NCI-H748 (cell line): Measurements from ENCODE around the gene XCR1.
A peak's percentile ranks its signal among the peaks of the same experiment; 100 is the strongest.

Experiments used
- DNase-seq: peaks from one replicate; lab custom pipeline; 2025; ENCODE audit not compliant: unreplicated experiment; lab: John Stamatoyannopoulos, UW

XCR1 gene

DNA sequence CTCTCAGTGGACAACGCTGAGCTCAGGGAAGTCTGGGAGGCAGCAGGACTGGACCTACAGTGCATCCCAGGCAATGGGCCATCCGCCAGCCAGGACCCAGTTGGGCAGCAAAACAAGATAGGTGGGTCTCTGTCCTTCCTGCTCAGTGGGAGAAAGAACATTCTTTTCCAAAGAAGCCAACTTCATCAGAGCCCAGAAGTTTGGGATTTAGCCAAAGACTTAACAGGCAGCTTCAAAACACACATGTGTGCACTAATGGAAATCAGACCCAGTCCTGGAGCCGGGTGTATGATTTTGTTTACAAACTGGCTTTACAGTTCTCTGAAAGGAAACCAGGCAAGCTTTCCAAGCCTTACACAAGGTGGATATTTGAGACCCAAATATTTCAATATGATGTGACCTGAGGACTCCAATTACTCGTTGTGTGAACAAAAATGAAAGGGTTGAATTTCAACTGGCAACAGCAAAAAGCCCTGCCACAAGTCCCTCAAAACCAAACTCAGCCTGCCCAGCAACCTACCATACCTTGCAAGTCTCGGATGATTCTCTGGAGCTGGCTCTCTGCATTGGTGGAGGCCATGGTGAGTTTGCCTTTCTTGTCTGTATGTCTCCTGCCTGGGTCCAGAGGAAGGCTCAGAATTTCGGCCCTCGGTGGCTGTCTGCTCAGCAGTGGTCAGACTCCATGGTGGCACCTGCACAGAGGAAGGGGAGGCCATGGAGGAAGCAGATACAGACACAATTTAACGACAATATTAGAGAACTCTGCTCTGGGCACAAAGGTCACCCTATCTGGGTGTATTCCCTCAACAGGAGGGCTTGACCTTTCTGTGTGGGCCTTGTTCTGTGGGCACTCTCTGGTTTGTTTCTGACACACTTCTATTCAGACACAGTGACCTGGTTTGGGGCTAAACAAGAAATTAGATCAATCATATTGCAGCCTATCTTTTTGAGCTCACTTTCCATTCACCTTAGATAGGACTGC lies 42.7 kb downstream of the XCR1 start:
- DNase-seq: no peak

DNA sequence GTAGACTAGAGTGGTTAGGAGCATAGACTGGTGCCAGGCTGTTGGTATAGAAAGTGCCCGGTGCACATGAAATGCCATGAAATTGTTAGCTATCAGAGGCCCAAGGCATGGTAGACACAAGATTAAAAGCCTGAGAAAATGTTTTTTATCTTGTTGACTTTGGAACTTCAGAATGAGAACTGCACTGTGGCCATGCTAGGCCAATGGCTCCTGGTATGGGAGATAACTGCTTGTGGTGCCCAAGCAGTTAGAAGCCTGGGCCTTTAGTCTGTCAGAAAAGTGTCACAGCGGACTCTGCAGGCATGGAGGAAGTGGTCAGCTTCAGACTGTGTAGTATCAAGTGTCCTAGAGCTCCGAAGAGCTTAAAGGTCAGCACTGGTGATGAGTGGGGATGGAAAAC lies 43.5 kb downstream of the XCR1 start:
- no peak for DNase-seq

DNA sequence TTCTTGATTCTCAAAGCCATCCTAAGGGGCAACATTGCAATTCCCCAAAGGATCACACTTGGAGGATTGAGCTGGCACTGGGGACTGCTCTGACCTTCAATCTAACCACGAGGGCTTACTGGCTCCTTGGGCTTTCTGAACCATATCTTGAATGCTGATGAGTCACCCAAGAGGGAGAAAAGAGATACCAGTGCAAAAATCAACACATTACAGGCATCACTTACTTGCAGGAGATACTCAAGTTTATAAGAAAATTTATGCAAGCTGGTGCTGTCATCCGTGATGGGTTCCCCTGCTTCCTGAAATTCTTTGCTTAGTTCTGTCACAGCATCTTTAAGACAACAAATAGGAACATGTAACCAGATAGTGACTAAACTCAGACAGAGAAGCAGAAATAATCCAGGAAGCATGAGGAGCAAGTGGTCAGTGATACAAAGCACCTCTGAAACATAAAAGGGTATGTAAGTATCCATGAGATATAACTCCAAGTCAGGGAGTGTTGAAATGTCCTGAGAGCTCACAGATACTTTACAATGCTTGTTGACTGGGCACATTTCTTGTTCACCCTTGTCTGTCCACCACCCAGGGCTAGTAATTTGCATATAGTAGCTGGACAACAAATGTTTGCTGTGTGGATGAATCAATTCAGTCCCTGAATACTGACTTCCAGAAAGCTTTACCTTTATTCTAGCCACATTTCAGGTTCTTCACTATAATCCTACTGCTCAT lies 45.8 kb downstream of the XCR1 start:
- no peak for DNase-seq

DNA sequence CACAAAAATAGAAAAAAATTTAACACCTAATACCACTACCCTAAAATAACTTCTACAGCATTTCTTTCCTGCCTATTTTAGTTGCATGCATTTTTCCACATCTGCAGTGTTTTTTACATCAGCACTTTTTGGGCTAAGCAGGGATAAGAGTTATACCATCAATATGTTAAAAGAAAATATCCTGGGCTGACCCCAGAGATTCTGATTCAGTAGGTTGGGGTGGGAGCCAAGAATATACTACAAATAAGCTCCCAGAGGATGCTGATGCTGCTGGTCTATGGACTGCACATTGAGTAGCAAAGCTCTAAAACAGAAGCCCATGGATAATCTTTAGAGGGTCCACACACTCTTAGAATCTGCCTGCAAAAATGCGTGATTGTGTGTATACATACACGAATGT lies 46.5 kb downstream of the XCR1 start:
- DNase-seq: no peak

DNA sequence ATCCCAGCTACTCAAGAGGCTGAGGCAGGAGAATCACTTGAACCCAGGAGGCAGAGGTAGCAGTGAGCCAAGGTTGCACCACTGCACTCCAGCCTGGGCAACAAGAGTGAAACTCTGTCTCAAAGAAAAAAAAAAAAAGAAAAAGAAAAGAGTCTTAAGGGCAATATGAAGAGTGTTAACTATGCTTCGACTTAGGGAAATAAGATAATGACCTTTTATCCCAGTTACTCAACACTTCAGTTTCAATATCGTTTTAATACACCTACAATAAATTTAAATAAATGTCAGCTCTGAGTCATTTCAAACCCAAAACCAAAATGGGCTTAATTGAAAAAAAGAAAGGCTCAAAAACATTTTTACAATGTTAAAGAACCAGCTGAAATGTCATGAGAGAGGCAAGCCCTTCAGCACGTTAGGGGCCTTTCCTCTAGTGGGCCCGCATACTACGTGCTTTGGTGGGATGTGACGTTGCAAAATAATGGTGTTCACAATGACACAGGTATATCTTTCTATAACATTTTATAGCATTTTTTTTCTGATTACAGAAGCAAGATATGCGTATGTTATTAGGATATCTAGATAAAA lies 47.0 kb downstream of the XCR1 start:
- DNase-seq: no peak

DNA sequence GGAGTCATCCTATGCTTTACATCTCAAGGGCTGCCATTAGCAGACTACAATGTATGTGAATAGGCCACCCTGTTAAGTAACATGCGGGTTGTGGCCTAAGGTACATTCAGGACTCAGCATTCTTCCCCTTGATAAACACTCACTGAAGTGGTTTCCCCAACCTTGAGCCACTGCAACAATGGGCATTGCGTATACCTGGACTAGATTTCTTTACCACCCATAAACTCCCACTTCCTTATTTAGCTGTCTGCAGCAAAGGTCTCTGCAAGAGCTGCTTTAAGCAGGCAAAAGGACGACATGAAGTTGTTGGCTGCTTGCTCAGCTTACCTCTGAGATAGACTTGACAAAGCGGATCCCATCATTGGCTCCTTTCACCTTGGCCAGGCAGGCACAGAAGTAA lies 47.9 kb downstream of the XCR1 start:
- no peak for DNase-seq

DNA sequence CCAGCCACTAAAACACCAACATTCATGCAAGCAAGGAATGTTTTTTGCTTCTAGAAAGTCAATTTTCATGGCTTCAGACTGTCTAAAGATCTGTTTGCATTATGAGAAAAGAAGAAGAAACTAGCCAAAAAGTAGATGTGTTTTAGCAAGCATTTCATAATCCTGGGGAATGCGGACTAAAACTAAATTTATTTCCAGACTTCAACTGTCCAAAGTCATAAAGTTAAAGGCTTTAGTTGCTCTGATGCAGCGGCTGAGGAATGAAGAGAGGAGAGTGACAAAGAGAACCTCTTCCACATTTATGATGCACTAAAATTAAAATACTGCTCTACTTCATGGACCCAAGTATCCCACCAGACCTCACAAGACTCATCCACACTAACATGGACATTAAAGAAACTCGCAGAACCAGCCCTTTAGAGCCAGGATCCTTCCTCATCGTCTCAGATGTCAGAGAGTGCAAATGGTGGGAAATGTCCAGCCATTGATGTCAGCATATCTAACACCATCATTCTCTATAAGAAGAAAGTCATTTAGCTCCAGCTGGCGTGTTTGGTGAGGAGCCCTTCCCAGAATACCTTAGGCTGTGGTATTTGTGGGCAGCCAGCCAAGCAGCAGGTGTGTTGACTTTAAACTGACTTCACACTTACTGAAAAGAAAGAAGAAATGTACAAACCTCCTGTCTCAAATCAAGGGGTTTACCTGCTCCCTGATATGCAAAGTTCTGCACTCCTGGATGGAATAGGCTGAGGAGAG lies 49.1 kb downstream of the XCR1 start:
- peak; percentile 15 for DNase-seq

DNA sequence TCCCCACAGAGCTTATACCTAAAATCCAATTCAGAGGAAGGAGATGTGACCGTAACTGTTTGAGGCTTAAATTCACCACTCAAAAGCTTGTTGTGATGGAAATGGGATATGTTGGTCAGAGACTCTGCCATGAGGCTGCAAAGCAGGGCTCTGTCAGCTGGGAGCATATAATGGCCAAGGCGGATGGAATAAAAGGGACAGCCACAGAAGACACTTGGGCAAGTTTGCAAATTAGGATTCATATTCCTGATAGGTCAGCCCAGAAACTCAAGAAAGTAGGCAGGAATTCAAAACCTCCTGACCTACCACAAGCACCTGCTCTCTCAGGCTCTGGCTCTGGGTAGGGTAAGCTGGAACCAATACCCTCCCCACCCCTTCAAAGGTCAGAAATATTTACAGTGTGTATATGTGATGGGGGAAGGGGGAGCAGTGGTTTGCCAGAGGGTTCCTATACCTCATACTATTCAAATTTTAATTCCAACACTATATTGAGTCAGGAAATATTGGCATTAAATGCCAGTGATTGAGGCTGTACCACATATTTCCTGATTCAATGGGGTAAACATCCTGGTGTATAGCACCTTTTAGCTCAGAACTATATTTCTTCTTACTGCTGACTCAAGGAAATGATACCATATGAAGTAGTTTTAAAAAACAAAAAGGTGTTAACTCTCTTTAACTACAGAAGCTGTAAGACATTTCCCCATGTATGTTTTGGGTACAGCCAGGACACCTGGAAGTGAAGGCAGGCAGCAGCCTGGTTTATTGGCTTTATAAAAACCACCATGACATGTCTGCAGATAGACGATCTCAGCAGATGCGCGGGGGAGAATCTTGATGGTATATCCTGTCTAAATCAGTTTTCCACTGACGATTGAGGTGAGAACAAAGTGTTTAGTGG lies 50.8 kb downstream of the XCR1 start:
- DNase-seq: no peak

DNA sequence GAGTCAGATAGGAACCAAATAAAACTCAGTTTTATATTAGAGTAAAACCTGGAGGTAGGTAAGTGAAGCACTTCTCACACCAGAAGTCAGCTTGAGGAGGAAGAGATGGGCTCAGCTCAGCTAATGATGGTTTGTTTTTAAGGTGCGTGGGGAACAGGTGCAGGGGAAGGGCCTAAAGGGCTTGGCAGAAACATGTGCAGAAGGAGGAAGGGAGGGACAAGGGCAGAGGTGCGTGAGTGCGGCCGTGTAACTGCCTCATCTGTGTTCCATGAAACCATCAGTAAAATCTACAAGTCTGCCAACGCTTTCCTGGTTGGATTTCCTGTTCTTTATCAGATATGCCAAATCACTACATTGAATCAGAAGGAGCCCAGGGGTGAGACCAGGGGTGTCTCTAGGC lies 51.6 kb downstream of the XCR1 start:
- no peak for DNase-seq

DNA sequence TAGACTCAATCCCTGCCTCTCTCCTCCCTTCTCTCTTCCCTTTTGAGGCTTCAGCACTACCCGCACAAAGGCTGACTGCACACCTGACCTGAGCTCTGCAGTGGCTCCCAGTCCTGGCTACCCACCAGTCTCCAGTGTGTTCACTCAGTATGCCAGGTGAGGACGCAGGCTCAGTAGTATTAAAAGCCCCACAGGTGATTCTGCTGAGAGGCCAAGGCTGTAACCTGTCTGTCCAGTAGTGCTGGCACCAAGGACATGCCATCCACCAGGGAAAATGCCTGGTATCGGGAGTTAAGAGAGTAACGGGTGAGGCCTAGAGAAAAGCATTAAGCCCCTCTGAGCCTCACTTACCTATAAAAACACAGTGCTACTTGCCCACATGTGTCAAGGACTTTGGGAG lies 52.6 kb downstream of the XCR1 start:
- DNase-seq: no peak

DNA sequence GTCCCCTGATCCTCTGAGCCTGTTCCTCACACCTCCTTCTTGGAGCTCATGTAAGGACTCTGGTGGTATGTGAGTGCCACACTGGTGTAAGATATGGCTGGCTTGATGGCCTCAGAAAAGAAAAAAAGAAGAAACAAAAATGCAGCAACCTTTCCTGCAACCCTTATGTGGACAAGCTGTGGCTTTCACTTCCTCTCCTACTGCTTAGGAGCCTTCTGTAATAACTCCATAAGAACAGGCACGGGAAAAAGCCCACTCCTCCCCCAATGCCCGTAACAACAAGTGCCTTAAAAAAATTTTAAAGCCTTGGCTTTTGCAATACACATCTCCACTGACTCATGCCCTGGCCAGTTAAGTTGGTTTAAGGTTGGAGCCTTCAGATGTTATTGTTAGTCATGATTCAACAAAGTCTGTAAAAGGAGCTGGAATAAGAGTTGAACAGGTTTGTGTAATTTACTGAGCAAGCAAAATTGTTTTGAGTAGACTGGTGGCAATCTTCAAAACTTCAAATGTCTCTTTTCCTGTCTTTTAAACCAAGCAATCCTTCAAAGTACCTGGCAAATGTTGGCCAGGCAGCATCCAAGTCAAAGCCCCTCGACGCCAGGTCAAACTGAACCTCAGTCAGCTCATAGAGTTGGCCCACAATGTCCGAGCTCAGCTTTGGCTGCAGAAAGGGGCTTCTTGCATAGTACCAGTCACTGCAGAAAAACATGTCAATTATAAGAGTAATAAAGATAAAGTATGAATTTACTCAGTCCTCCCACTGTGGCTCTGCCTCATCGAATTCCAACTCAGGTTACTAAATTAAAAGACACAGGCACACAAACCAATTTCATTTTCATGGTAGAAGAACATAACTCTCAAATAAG lies 54.5 kb downstream of the XCR1 start:
- no peak for DNase-seq

DNA sequence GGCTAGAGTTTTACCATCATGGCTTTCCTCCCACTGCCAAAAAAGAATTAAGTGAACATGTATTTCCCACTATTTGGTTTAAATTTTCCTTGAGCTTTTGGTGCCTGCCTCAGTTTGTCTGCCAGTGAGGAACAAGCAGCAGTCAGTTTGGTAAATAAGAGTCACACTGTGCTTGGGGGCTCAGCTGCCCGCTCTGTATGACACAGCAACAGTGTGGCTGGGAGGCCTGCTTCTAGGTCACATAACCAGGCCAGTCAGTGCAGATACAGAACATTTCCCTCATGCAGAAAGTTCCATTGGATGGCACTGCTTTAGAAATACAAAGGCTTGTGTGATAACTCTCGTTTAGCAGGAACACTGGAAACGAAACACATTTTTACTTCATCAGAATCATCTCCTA lies 57.3 kb downstream of the XCR1 start:
- DNase-seq: no peak

DNA sequence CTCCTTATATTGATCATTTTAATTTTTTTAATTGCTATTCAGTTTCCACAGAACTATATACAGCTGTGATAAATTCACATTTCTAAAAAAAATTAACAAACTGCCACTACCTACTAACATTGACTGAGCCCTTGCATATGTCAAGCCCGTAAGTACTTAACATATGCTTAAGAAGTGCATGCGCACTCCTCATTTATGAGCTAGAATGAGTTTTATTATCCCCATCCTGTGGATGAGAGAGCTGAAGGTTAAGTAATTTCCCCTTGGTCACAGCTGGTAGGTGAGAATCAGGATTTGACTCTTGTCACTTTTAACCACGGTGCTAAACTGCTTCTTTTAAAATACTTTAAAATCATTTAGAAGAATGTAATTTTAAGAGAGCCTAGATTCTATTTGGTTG lies 58.2 kb downstream of the XCR1 start:
- no peak for DNase-seq

DNA sequence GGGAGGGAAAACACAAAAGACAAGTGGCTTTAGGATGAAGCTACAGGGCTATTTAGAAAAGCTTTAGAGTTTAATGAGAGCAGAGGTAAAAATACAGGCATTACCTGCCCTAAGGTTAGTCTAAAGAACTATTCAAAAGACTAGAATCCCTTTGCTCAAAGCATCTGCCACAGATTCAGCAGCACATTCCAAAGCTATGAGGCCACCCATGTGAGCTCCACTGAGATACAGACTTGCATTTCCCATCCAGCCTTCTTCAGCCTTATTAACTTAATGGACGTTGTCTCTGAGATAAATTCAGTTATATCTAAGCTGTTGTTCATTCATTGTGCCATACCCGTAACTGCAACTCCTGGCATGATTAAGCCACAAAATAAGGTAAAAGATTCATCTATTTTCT lies 58.6 kb downstream of the XCR1 start:
- no peak for DNase-seq

DNA sequence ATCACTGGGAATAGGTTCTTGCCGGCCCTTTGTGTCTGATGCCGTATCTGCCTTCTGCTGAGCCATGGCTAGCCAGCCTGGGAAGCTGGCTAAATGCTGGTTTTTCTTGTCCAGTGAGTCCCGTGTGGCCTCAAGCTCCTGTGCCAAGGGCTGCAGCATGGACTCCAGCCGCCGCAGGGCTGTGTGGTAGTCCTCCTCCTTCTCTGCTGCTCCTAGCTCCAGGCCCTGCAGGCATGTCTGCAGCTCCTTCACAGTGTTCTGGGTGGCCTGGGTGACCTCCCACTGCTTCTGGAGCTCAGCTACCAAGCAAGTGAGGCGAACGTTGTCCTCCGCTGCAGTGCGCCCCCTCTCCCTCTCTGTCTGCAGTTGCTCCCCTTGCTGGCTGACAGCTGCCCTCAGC lies 59.1 kb downstream of the XCR1 start:
- DNase-seq: no peak

DNA sequence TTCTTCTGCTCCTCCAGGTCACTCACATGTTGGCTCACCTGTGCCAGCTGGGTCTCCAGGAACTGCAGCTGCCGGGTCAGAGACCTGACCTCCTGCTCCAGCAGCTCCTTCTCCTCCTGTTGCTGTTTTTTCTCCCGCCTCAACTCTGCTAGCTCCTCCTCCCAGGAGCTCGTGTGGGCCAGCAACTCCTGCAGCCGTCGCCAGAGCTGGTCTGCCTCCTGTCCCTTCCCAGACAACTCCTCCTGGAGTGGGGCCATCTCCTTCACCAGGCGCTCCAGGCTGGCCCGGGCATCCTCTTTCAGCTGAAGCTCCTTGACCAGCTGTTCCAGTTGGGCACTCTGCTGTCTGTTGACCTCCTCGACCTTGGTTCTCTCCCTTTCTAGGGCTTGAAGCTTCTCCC lies 59.6 kb downstream of the XCR1 start:
- no peak for DNase-seq
